ENCODE measurements around the gene DGAT2L6.

DNA sequence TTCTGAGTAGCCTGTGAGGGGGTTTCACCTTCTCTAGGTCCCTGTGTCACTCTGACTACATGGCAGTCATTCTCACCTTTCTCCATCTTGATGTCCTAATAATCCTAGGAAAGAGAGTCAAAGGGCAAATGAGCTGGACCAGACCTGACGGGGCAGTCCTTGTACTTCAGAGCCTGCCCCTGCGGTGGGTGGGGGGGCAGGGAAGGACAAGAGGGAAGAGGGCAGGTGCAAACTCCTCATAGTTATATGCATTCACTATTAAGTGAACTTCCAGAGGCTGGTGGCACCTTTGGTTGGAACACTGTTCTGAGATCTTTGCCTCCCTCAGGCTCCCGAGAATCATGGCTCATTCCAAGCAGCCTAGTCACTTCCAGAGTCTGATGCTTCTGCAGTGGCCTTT lies 57.1 kb downstream of the DGAT2L6 start, which contains the start of gene AWAT1:
- TF ChIP-seq CTCF (IDR thresholded peaks at IDR 0.05; ENCODE audit: low read length) (no peak), EZH2 (optimal IDR thresholded peaks at IDR 0.05; ENCODE audit: low read depth, low read length) (no peak), EZH2phosphoT487 (IDR thresholded peaks at IDR 0.05; ENCODE audit: low read length) (no peak)
